Measurements from ENCODE around the gene MRPL12. TPM values are rescaled to one million over a fixed set of nuclear protein-coding genes. Genes with fewer than 3 reads are reported as not detected.

Gene MRPL12
- total RNA-seq, 2 donors from 2014 or later = 17.1 to 45.8 TPM

GRCh38 chr17:81691196-81691595 is 12.0 kb upstream of the MRPL12 start:
- no peak for DNase-seq
- Histone ChIP-seq H3K27me3 (no peaks in the 10 kb centered on the region), H3K4me3 (no peak overlapping the region), H3K9me3 (no peaks in the 10 kb centered on the region), H3K27ac (no peak overlapping the region), H3K4me1 (no peaks in the 10 kb centered on the region), H3K36me3 (replicated peaks in 1 of 2; ENCODE audit: insufficient read depth in 1 of 2, low read depth in 2 of 2) (peaks cover 3 to 46% of the 10 kb centered on the region in 2 donors)
- TF ChIP-seq POLR2A (IDR thresholded peaks at IDR 0.05) (no peak), CTCF (IDR thresholded peaks at IDR 0.05) (no peak)
- intact Hi-C loops (cut with DNase I) = loop anchor here (10.0 kb wide), 1 partner anchor 416 kb away; no protein-coding TSS in a partner anchor
- WGBS, 2 donors = 88 to 91% methylated on average over 16 to 17 of the region's 18 CpGs
- no peak for ATAC-seq

GRCh38 chr17:81691608-81692007 is 11.6 kb upstream of the MRPL12 start:
- Histone ChIP-seq H3K4me3 (no peak overlapping the region), H3K4me1 (no peaks in the 10 kb centered on the region), H3K27me3 (no peaks in the 10 kb centered on the region), H3K36me3 (replicated peaks in 1 of 2; ENCODE audit: insufficient read depth in 1 of 2, low read depth in 2 of 2) (peaks cover 7 to 48% of the 10 kb centered on the region in 2 donors), H3K27ac (no peak overlapping the region), H3K9me3 (no peaks in the 10 kb centered on the region)
- 95 to 98% methylated on average over 18 to 20 of the region's 20 CpGs for WGBS, 2 donors
- DNase-seq (no peak), ATAC-seq (no peak)
- intact Hi-C loops (cut with DNase I) = loop anchor here (10.0 kb wide), 1 partner anchor 417 kb away; no protein-coding TSS in a partner anchor
- TF ChIP-seq POLR2A (IDR thresholded peaks at IDR 0.05) (no peak), CTCF (IDR thresholded peaks at IDR 0.05) (no peak)

- ATAC-seq = no peak
- intact Hi-C loops (cut with DNase I) = loop anchor here (10.0 kb wide), 1 partner anchor 419 kb away; no protein-coding TSS in a partner anchor
- DNase-seq = no peak
- H3K27ac ChIP-seq = no peak overlapping the region
- TF ChIP-seq CTCF (IDR thresholded peaks at IDR 0.05) = no peak
- H3K4me1 ChIP-seq = no peaks in the 10 kb centered on the region
- WGBS, 2 donors = 87 to 90% methylated on average over 7 to 24 of the region's 35 CpGs
- H3K9me3 ChIP-seq = no peaks in the 10 kb centered on the region
- H3K36me3 ChIP-seq (replicated peaks in 1 of 2; ENCODE audit: insufficient read depth in 1 of 2, low read depth in 2 of 2) = peaks cover 9 to 51% of the 10 kb centered on the region in 2 donors
- H3K4me3 ChIP-seq = no peak overlapping the region
- H3K27me3 ChIP-seq = no peaks in the 10 kb centered on the region
These were observed 9.5 kb upstream of the MRPL12 start for GRCh38 chr17:81693509-81694210.

- 89 to 92% methylated on average over 9 to 18 of the region's 19 CpGs for WGBS, 2 donors
- Histone ChIP-seq H3K27me3 (no peaks in the 10 kb centered on the region), H3K4me1 (no peaks in the 10 kb centered on the region), H3K27ac (no peak overlapping the region), H3K36me3 (replicated peaks in 1 of 2; ENCODE audit: insufficient read depth in 1 of 2, low read depth in 2 of 2) (peaks cover 9 to 49% of the 10 kb centered on the region in 2 donors), H3K9me3 (no peaks in the 10 kb centered on the region), H3K4me3 (no peak overlapping the region)
- DNase-seq (no peak), ATAC-seq (no peak)
- TF ChIP-seq POLR2A (IDR thresholded peaks at IDR 0.05) (no peak), CTCF (IDR thresholded peaks at IDR 0.05) (no peak)
- intact Hi-C loops (cut with DNase I) = loop anchor here (10.0 kb wide), 1 partner anchor 420 kb away; no protein-coding TSS in a partner anchor
These were observed 8.4 kb upstream of the MRPL12 start for GRCh38 chr17:81694810-81695209.

GRCh38 chr17:81695211-81695610 is 8.0 kb upstream of the MRPL12 start:
- no peak for TF ChIP-seq POLR2A (IDR thresholded peaks at IDR 0.05)
- no peak for TF ChIP-seq CTCF (IDR thresholded peaks at IDR 0.05)
- no peak for ATAC-seq
- WGBS, 2 donors = 40 to 95% methylated on average over 1 to 6 of the region's 6 CpGs

More at GRCh38 chr17:81695211-81695610, 8.0 kb upstream of the MRPL12 start:
- Histone ChIP-seq H3K4me3 (no peak overlapping the region), H3K4me1 (no peaks in the 10 kb centered on the region), H3K9me3 (no peaks in the 10 kb centered on the region), H3K27ac (no peak overlapping the region), H3K27me3 (no peaks in the 10 kb centered on the region), H3K36me3 (replicated peaks in 1 of 2; ENCODE audit: insufficient read depth in 1 of 2, low read depth in 2 of 2) (peaks cover 9 to 49% of the 10 kb centered on the region in 2 donors)
- intact Hi-C loops (cut with DNase I) = loop anchor here (10.0 kb wide), 1 partner anchor 420 kb away; no protein-coding TSS in a partner anchor
- DNase-seq = no peak
